ENCODE measurements around the gene DNM1.

GRCh38 chr9:128188209-128188608, 15.0 kb upstream of the DNM1 start:
- TF ChIP-seq POLR2A (IDR thresholded peaks at IDR 0.05; ENCODE audit: low read length) (no peak), GATA1 (IDR thresholded peaks at IDR 0.05; ENCODE audit: low read depth, low read length) (no peak)

Measured in erythroblast (primary cell).